GM19372 (cell line): Measurements from ENCODE around the gene SRPX.

Experiments
- ATAC-seq: cut with Tn5 transposase; IDR thresholded peaks from one replicate; pipeline ENCODE4 v1.9.1; 2021; ENCODE audit warnings: mild to moderate bottlenecking, low read depth, moderate library complexity; ENCODE audit not compliant: unreplicated experiment

SRPX gene

GRCh38 chrX:38149016-38149415, 71.7 kb downstream of the SRPX start:
- ATAC-seq, result no peak

DNA sequence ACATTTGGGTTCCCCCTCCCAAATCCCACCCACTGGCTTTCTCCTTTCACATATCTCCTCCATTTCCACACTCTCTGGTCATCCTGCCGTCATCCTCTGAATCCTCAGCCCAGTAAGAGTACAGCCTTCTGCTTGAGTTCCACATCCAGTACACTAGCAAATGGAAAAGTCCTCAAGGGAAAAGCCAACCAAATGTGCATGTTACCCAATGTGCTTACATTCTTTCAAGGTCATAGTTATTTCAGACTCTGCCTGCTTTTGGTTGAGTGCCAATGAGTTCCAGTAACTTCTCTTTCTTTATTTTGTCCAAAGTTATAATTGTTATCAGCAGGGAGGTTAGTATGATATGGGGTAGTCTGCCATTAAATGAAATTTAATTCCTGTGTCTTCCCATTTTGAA, 78.1 kb downstream of the SRPX start:
- no peak for ATAC-seq

DNA sequence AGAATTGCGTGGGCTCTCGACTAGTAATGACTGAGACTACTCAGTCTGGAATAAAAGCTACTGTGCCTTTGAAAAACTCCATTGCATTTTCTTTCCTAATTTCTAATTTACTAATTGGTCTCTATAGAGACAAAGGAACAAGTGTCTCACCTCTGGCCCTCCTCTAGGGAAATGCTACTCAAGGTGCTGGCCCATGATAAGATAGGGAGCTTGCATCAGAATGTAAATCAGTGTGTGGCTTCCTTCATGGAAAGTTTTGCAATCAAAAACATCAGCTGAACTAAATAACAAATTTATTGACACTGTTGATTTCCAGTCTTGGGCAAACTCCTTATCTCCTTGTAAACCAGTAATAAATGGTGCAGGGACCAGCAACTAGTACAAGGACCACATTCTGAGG, 81.8 kb downstream of the SRPX start:
- no peak for ATAC-seq

DNA sequence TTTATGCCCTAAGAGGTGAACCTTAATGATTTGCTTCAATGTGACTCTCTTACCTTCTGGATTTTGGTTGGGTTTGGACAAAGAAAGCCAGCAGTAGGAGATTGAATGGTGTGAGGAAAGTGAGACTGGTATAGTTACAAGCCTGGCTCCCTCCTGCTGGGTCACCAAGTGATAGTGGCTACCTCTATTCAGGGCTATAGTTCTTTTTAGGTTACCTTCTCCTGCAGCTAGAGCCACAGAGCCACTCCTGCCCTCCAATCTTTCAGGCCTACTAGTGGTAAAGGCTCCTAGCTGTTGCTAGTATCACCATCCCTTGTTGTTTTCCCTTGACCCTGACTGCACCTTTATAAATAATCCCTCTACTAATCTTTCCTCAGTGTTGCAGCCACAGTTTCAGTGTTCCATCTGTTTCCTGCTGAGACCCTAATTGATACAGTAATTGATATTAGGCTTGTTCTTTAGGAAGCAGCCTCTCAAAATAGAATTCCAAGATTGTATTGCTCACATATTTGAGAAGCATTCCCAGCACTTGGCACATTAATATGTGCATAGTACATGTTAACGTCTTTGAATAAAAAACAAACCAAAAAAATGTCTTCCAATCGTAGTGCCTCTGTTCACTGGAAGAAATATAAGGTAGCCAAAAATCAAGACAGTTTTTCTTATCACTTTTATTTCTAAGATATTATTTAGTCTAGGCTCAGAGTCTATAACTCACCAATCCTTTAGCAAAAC, 82.3 kb downstream of the SRPX start:
- ATAC-seq, result no peak

GRCh38 chrX:38129366-38129765, 91.3 kb downstream of the SRPX start:
- no peak for ATAC-seq

GRCh38 chrX:38127961-38128360, 92.7 kb downstream of the SRPX start:
- ATAC-seq, result no peak

- no peak for ATAC-seq
Measured at GRCh38 chrX:38126179-38126578, 94.5 kb downstream of the SRPX start.

- no peak for ATAC-seq
Measured at GRCh38 chrX:38124000-38124399, 96.7 kb downstream of the SRPX start.

DNA sequence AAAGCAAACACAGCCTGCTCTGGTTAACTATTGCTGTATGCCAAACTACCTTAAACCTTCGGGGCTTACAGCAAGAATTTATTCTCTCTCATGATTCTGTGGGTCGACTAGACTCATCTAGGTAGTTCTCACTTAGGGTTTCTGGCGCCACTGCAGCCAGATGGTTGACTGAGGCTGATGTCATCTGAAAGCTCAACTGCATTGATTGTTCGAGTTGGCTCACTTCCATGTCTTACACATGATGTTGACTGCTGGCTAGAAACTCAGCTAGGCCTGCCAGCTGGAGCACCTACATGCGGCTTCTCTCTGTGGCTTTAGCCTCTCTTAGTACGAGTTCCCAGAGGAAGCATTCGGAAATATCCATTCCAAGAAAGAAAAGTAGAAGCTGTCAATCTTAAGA, 103.2 kb downstream of the SRPX start:
- no peak for ATAC-seq

- no peak for ATAC-seq
Measured at GRCh38 chrX:38116706-38117105, 104.0 kb downstream of the SRPX start.

DNA sequence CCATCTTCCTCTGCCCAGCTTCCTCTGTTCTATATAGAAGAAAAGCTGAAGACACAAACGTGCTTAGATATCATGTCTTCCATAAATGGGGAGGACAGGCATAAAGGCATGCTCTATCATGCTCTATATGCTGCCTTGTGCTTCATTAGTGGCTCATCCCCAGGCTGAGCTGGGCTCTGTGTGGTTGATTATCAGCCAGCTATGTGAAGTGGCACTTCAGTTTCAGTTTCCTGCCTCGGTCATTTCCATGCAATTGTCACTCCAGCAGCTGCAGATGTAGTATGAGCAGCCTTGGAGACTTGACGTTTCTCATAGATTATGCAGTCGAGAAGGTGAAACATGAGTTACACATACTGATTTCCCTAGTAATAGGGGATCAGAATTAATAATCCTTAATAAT, 108.1 kb downstream of the SRPX start:
- ATAC-seq, result no peak

GRCh38 chrX:38111196-38111595, 109.5 kb downstream of the SRPX start:
- ATAC-seq, result no peak

DNA sequence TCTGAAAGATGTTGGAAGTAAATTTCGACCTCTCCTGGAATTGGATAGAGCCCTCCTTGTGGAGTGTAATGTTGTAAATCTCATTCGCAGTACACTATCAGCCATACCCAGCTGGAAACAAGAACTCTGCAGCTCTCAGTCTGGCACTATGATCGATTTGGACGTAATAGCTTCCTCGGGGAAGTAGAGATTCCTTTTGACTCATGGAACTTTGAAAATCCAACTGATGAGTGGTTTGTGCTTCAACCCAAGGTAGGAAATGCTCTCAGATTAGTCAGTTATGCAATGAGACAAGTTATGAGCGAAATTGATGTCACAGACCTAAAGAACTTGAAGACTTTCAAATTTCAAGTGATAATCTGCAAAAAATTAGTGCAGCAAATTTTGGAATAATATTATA, 110.4 kb downstream of the SRPX start:
- ATAC-seq, result no peak

DNA sequence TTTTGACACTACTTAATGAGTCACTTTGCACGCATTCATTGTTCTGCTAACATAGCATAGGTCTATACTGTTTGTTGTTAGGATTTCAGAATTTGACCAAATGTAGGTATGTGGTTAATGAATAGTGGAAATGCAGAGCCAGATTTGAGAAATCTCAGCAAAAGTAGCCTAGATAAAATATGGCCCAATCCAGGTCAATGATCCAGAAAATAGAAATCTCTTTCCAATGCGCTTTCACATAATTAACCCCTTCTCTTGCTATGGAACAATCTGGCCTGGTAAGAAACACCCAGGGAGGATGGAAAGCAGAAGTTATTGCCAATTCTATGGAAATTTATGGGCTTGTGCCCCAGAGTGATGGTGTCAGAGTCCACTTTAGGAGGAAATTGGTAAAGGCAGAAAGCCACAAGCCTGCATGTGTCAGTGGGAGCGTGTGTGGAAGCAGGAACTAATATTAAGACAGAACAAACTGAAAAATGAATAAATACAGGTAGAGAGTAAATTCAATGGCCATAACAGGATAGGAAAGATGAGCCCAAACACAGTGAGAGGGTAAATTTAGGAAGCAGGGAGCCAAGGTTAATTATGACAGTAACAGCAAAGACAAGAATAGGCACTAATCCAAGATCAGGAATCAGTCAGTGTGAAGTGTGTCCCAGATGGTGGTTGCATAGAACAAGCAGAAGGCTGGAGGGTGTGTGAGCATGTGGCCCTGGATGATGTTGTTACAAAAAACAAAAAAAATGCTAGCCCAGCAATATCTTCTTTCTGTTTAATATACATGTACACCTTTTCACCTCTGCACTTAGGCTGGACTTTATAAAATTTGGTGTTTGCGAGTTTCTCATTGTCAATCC, 111.4 kb downstream of the SRPX start:
- ATAC-seq, result no peak

DNA sequence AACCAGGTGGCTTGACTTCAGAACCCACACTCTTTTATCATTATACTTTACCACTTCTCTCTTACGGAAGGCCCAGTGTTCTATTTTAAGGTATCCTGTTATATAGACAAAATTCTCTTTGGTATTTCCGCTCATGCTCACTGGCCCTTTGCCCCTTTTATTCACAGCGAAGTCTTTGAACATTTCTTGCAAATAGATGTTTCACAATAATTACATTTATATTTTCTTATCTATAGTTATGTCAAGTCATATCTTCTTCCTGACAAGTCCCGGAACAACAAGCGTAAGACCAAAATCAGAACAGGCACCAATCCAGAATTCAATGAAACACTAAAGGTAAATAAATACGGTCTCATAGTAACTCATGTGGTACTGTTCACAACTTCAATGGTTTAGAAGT, 112.3 kb downstream of the SRPX start:
- ATAC-seq, result no peak

DNA sequence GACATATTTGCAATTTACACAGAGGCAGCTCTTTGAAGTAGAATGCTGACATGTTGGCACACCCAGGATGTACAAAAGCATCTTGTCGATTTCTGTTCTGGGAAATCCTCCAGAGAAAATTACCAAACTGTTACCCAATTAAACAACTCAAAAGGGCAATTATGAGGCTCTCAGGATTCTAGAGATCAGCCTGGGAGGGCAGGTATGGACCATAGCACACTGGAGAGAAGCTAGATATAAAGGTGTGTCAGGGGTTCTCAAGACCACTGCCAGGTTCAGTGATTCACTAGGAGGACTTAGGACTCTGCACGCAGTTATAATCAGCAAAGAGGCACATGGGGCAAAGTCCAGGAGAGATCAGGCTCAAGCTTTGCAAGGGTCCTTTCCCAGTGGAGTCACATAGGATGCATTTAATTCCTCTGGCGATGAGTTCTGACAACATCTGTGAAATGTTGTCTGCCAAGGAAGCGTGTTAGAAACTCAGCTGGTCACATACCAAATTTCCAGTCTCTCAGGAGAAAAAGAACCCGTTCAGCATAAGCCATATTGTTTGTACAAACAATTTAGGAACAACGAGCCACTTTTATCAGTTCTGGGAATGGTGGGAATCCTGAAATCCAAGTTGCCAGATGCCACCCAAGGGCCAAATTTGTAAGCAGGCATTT, 113.5 kb downstream of the SRPX start:
- no peak for ATAC-seq

- ATAC-seq, result no peak
Measured at GRCh38 chrX:38105216-38105725, 115.4 kb downstream of the SRPX start.

GRCh38 chrX:38103857-38104812, 116.5 kb downstream of the SRPX start:
- ATAC-seq, result no peak

GRCh38 chrX:38102875-38103274, 117.8 kb downstream of the SRPX start:
- no peak for ATAC-seq

- ATAC-seq, result no peak
Measured at GRCh38 chrX:38102240-38102639, 118.4 kb downstream of the SRPX start.
